Femur (tissue), 1 donor: ENCODE results near the gene KCNIP4.

Experiments
- DNase-seq: peaks from one replicate; pipeline ENCODE4 v3.0.0-alpha.2; 2017

Gene KCNIP4

DNA sequence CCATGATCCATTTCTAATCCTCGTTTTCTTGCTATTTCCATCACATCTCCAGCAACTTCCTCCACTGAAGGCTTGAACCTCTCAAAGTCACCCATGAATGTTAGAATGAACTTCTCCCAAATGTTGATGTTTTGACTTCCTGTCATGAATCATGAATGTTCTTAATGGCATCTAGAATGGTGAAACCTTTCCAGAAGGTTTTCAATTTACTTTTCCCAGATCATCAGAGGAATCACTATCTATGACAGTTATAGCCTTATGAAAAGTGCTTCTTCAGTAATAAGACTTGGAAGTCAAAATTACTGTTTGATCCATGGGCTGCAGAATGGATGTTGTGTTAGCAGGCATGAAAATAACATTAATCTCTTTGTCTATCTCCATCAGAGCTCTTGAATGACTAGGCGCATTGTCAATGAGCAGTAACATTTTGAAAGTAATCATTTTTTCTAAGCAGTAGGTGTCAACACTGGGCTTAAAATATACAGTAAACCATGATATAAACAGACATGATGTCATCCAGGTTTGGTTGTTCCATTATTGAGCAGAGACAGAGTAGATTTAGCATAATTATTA is 268.2 kb downstream of the KCNIP4 start:
- no peak for DNase-seq

DNA sequence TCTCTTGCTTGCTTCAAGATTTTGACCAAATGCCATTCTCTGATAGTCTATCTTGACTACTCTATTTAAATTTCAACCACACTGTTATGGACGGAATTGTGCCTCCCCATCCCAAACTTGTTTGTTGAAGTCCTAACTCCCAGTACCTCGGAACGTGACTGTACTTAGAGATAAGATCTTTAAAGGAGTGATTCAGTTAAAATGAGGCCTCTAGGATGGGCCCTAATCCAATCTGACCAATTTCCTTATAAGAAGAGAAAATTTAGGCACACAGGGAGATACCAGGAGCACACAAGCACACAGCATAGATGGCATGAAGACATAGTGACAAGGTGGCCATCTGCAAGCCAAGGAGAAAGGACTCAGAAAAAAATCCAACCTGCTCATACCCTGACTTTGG is 269.9 kb downstream of the KCNIP4 start:
- no peak for DNase-seq

GRCh38 chr4:21677173-21677572 is 271.4 kb downstream of the KCNIP4 start:
- DNase-seq, result no peak

GRCh38 chr4:21664355-21664754 is 284.2 kb downstream of the KCNIP4 start:
- DNase-seq, result no peak

DNA sequence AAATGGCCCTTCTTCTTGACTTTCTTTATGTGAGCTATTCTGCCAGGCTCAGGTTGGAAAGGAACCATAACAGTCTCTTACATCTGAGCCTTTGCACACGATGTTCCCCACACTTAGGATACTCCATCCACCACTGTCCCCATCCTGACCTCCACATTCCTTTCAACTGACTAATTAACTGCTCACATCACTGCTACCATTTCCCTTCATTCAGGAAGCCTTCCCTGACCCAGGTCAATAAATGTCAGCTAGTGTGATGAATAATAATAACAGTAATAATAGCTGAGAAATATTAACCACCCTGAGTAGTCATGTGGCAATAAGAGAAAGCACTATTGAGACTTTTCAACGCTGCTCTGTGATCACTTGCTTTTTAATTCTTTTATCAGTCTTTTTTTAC is 291.7 kb downstream of the KCNIP4 start:
- DNase-seq, result no peak

DNA sequence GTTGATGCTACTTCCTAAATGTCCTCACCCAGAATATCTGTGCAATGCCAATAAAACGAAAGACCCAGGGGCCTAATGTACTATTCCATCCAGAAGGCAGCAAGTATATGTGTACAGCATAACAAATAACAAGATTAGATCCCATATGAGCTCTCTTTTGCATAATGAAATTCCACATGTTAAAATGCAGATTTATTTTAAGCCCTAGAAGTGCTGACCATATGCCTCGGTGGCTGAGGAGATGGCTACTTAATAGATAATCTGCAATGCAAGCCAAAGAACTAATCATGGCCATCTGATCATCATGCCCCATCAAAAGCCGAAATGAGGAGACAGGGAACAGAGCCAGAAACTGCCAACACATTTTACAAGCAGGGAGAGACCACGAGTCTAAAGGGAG is 293.5 kb downstream of the KCNIP4 start:
- DNase-seq, result no peak

- DNase-seq, result no peak
Observed at GRCh38 chr4:21652508-21653231, 295.9 kb downstream of the KCNIP4 start.

DNA sequence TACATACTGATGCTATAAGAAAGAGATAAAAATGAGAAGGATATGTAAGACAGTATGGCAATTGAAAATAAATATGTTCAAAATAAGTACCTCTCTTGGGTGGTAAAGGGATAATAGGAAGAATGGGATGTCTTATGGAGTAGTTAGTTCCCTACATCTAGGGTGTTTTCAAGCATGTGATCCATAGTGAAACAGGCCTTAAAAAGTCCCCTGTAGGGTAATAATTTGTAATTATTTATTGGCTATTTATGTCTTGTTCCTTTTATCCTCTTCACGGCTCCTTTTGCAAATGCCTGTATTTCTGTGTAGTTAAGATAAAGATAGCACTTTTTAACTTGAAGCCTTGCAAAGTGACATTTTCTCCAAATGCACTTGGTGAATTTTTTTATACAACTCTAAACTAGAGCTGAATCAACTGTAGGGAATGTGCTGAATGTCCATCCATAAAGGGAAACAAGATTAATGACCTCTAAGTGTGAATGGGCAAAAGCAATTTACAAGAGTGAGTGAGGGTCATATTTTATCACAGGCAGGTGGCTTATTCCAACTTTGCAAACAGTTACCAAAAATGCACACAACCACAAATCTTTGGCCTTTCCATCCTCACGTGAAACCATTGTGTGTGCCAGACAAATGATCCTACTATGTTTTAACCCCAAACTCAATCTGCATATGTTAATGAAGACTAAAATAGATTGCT is 299.0 kb downstream of the KCNIP4 start:
- DNase-seq, result no peak

DNA sequence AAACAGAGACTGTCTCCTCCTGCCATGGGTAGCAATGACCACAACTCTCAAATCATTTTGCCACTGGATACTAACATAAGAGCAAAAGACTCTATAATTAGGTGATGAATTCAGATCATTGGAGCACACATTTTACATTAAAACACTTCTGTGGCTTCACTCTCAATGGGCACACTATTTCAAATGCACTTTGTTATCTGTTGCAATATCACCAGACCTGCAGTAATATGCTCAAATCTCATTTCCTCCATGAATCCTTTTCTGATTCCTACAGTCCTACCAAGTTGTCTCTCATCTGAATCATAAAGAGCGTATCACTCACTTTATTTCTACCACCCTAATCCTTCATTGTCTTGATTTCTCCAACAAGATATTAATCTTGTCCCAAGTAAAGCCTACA is 302.8 kb downstream of the KCNIP4 start:
- no peak for DNase-seq

DNA sequence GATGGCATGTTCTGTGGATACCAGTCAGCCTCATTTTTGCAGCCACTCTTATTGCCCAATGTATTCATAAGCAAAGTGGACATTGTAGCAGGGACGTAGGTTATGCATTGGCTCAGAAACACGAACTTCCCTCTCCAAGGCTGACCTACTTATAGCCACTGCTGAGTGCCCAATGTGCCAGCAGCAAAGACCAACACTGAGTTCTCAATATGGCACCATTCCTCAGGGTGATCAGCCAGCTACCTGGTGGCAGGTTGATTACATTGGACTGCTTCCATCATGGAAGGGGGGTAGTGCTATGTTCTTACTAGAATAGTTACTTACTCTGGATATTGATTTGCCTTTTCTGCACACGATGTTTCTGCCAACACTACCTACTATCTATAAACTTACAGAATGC is 306.9 kb downstream of the KCNIP4 start:
- no peak for DNase-seq

- DNase-seq, result no peak
Observed at GRCh38 chr4:21638171-21638725, 310.3 kb downstream of the KCNIP4 start.

- no peak for DNase-seq
Observed at GRCh38 chr4:21628916-21629610, 319.5 kb downstream of the KCNIP4 start.

GRCh38 chr4:21628116-21628670 is 320.4 kb downstream of the KCNIP4 start:
- DNase-seq, result no peak

- DNase-seq, result no peak
Observed at GRCh38 chr4:21625447-21625846, 323.1 kb downstream of the KCNIP4 start.

GRCh38 chr4:21605006-21605405 is 343.6 kb downstream of the KCNIP4 start:
- DNase-seq, result no peak

- DNase-seq, result no peak
Observed at GRCh38 chr4:21596521-21596920, 352.1 kb downstream of the KCNIP4 start.

GRCh38 chr4:21593671-21594001 is 354.9 kb downstream of the KCNIP4 start:
- DNase-seq, result no peak

DNA sequence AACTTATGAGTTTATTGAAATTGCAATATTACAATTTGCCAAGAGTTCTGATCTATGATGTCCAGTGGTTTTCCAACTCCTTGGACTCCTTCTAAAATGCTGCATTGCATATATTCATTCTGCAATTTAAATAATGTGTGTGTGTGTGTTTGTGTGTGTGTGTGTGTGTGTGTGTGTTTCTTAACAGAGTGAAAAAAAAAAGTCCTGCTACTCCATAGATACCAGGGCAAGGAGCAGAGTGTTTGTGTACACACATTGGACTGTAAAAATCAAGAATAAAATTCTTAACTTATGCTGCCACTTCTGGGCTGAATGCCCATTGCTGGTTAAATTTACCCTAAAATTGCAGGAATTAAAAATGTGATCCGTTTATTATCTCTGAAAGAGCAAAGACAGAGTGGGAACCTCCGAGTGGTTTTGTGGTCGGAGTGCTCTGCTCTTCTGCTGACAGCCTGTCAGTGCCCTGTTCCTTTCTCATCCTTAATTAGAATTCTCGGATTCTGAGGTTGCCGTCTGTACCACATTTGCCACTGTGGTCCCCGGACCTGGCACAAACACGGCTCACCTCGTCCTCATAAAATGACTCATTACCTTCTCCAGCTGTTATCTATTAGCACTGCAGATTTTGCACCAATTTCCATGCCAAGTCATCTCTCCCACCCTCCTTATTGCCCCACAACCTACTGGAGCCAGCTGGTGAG is 355.5 kb downstream of the KCNIP4 start:
- peak; percentile 47 for DNase-seq

GRCh38 chr4:21577056-21577455 is 371.5 kb downstream of the KCNIP4 start:
- no peak for DNase-seq

- no peak for DNase-seq
Observed at GRCh38 chr4:21571100-21571499, 377.5 kb downstream of the KCNIP4 start.

- no peak for DNase-seq
Observed at GRCh38 chr4:21569638-21570037, 378.9 kb downstream of the KCNIP4 start.

- no peak for DNase-seq
Observed at GRCh38 chr4:21555083-21555482, 393.5 kb downstream of the KCNIP4 start.

GRCh38 chr4:21554500-21554899 is 394.1 kb downstream of the KCNIP4 start:
- no peak for DNase-seq
